Activated T-cell treated with anti-CD3 and anti-CD28 coated beads for 24 hours (primary cell): ENCODE measurements around the gene SEL1L3.
"Not testable (repeated sequence)": the region's sequence is repeated elsewhere in the genome, so short reads cannot be mapped to it uniquely, and the experiment has no call there.

ENCODE experiments used
- DNase-seq: peaks from one replicate; pipeline ENCODE4 v3.0.0-alpha.2; 2020; ENCODE audit warnings: low read depth

The SEL1L3 gene

DNA sequence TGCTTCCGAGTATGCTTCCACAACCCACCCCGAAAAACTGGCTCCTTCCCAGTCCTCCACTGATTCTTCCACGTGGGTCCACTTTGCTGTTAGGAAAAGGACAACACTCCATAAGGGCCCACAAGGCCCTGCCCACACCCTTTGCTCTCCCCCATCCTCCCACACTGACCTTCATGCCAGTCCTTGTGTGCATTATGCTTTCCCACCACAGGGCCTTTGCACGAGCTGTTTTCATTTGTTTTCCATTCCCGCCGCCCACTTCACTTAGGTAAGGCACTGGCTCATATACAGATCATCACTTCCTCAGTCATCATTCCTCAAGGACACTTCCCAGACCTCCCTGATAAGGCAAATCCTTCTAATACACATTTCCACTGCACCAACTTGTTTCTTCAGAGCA lies 16.8 kb upstream of the SEL1L3 start:
- DNase-seq, result no peak

DNA sequence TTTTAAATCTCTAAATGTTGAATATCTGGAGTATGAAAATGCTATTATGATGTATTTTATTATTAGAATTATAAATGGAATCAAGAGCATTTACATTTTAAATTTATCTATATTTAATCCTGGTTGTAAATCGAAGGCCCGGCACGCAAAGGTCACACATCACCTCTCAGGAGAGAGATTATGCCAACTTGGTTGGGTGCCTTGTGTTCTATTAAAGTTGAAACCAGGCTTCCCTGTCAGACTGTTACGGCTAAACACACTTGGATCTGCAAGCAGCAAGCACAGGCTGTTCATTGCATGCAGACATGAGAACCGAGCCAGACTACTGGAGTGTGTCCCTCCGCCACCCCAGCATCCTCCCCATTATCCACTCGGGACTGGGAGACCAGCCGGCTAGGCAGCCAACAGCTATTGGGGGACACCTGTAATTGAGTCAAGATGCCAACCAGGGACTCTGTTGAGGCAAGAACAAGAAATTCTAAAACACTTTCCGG lies 16.4 kb upstream of the SEL1L3 start:
- no peak for DNase-seq

DNA sequence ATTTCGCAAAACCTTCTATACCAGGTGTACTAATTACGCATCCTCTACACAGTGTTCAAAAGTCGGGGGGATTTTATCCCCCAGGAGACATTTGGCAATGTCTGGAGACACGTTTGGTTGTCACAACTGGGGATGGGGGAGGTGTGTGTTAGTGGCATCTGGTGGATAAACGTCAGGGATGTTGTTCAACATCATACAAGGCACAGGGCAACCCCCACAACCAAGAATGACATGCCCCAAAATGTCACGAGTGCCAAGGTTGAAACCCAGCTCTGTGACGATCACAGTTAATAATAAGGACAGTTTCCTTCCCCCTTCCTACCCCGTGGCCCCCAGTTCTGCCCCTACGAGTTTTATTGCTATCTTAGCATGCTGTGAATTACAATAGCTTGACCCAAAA lies 15.9 kb upstream of the SEL1L3 start:
- no peak for DNase-seq

DNA sequence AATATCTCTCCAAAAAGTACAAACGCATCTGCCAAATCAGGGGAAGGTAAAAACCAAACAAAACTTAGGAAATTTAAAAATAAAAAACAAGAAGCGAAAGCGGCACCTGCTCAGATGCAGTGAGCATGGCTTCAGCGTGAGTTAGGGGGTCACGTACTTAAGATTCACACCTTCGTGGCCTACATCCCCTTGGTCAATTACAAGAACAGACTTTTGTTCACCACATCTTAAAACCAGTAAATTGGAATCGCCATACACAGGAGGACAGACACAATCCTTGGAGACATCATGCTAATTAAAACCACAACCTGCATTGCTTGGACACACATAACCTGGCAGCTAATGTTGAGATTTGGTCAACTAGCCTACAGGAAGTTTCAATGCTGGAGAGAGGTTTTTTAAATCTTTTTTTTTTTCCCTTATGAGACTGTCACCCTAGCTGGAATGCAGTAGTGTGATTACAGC lies 12.5 kb upstream of the SEL1L3 start:
- no peak for DNase-seq

DNA sequence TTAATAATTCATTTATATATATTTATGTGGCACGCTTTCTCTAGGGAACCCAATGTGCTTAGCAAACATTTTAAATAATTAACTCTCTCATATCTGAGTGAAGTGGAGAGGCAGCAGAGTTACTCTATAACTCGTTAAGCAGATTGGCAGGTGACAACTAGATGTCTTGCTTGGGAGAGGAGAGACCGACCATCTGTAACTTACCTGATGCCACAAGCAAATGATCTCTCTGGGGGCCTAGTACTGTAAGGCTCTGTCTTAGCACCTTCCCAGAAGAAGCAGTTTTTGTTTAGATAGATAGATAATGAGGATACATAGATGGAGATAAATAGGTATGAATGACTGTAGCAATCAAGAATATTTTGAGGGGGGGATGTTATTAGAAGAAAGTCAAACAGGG lies 11.9 kb upstream of the SEL1L3 start:
- no peak for DNase-seq

DNA sequence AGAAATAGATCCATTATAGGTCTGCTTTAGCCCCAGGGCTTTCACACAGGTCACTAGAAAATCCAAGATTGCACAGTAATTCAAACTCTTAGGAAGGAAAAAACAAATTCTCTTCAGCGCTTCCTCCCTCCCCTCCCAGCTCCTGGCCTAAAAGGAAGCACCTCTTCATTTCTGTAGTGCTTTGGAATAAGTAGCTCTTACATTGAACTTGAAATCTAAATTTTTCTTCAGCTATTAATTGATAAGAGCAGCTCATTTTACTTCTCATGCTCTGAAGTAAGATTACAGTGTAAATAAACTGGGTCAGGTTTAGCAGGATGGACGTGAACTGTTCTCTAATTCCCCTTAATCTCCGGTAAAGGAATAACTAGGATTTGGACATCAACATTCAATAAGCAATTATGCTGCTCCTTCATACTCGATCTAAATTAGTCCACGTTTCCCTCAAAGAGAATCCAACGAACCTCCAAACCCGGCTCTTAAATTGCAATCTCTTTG lies 10.9 kb upstream of the SEL1L3 start:
- no peak for DNase-seq

DNA sequence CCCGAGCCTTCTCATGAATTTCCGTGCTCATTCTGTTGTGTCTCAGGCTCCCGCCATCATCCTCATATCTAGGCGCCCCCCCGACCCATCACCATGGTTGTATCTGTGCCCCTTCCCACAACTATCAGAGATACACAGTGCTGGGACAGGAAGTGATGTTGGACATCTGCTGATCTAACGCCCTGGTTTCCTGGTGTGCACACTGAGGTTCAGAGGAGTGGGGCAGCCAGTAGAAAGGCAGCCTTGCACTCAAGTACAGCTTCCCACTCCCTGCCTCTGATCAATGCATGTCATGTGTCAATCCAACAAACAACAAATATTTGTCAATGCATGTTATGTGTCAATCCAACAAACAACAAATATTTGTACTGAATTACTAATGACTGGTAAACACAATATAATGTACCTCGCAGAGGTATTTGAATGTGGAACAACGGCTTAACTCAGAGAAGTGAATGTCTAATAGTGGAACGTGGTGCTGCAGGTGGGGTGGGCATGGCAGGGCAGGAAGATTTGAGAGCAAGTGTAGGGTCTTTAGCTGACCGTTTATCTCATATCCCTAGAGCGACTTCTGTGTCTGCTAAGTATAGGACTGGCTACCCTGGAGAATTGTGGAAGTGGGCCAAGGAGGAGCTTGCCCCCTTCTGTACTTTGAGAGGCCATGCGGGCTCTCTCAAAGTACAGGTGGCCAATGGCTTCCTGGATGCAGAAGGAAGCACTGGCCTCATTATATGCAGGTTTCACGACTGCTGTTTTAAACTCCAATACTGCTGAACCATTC lies 10.3 kb upstream of the SEL1L3 start:
- no peak for DNase-seq

DNA sequence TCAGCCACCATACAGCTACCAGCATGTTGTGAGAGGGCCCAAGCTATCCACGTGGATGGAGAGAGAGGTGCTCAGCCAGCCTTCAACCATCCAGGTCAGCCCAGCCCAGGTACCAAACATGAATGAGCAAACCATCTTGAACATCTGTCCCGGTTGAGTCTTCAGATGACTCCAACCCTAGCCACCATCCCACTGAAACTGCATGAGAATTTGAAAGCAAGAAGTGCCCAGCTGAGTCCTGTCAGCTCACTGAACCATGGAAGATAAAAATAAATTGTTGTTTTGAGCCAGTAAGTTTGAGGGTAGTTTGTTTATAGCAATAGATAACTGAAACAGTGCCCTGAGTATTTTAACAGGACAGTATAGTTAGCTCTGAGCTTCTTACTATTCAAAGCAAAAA lies 7.3 kb upstream of the SEL1L3 start:
- no peak for DNase-seq

DNA sequence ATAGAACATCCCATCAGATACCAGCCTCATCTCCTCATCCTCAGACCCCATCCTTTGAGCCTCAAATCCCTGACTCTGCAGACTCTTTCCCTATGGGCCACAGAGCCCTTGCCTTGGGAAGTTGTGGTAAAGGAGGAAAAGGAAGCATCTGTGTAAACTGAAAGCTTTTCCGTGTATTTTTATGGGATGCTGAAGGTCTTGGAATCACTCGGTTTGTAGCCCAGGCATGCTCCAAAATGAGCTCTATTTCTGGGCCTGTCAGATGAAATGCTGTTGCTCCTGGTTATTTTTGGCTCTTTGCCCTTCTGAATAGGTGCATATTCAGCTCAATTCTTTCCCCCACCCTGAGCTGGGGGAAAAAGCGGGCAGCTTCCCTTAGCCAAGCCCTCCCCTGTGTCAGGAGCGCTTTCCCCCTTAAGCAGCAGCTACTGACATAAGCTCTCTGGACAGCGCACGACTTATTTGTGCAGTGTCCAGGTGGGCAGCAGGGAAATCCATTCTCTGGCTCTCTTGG lies 5.0 kb upstream of the SEL1L3 start:
- DNase-seq, result no peak

DNA sequence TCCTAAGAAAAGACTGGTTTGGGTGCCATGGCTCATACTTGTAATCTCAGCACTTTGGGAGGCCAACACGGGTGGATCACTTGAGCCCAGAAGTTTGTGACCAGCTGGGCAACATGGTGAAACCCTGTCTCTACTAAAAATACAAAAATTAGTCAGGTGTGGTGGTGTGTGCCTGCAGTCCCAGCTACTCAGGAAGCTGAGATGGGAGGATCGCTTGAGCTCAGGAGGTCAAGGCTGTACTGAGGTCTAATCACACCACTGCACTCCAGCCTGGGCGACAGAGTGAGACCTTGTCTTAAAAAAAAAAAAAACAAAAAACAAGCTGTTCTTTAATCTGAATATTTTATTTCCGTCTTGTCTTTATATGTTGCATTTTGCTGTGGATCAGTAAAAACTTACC lies 3.6 kb upstream of the SEL1L3 start:
- not testable (repeated sequence) for DNase-seq

DNA sequence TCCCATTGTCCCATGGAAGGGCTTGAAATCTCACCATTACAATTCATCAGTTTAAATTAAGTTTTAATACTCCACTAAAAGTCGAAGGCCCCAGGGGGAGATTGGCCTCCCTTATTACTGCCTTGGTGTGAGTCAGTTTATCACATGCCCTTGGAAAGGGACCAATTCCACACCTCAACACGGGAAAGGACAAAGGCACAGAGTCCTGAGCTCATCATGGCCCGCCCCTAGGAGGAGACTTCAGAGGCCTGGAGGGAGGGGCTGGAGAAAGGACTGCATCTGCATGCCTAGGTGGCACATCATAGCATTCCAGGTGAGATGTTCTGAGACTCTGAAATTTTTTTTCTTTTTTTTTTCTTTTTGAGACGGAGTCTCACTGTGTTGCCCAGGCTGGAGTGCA lies 2.8 kb upstream of the SEL1L3 start:
- no peak for DNase-seq

DNA sequence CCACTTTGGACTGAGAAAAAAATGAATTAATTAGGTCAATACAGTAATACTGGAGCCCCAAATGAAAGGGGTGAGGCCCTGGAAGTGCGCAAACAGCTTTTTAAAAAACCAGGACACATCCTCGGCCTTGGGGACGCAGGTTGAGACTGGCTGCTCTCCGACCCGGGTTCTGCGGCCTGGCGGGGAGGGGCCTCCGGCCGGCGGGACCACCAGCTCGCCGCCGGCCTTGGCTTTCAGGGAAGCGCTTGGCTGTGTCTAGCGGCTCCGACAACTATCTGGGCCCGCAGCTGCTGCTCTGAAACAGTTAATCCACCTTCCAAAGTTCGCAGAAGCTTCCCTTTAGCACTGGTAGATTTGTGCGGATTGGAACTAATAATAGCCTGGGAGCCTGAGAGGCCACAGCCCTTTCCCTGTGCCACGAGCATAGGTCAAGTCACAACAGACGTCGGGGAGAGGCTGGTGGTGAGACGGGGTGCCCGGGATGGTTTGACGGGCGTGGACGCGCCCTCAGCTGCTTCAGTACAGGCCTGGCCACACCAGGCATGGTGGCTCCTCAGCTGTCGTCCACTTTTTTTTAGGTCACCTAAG lies 1.1 kb upstream of the SEL1L3 start:
- DNase-seq, result no peak

DNA sequence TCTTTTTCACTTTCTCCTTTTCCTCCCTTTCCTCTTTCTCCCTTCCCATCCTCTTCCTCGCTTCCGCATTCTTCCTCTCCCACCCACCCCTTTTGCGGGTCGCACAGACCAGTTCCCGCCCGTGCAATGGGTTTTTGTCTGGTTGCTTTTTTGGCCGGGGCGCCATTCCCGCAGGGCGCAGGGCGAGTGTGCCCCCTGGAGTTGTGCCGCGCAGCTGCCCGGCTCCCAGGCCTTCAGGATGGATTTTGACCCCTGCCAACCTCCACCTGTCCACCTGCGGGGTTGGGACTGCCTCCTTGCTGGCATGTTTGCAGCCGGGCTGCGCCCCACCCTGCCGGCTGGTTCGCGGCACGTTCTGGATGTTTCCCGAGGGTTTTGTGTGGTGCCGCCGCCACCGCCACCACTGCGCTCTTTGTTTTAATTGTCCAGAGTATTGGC lies 578 bp upstream of the SEL1L3 start:
- no peak for DNase-seq

DNA sequence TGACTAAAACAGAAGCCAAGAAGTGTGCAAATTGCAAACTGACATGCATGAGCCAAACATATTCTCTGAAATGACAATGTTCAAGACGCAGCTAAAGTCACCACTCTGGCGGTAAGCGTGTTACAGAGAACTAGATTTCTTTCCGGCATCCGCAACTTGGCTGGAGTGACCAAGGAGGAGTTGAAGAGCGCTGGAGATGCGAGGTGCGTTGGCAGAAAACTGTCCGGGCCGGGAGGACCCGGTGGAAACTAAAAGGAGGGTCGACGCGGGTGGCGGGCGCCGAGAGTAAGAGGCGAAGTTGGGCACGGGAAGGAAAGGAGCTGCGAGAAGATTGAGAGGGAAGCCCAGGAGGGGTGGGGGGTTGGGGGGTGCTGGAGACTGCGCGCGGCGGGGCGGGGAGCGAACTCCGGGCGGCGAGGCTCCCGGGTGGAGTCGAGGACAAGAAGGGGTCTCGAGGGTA lies 807 bp downstream of the SEL1L3 start:
- no peak for DNase-seq

DNA sequence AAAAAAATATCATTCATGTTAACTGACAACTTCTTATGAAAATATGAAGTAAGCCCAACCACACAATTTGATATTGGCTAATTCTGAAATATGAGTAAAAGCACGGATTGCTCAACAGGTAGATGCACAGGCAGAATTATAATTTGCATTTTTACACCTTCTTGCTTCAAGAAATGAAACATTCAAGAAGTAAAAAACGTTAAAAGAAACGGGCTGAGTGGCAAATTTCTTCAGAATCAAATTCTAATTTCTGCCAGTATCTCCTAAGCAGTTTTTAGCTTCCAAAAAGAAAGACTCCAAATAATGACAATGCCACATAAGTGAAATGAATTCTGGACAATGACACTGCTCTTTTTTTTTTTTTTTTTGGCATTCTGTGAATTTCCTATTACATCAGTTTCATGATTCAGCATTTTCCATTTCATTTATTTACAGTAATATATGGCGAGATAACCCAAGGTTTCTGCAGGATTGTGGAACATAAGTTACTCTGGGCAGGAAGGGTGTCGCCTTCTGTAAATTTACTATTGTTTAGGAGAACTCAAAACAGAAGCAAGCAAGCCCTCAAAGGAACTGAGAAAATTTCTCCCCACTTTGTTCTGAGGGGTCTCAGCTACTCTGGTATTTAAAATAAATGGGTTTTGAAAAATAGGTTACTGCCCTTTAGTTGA lies 1.4 kb downstream of the SEL1L3 start:
- DNase-seq, result no peak

DNA sequence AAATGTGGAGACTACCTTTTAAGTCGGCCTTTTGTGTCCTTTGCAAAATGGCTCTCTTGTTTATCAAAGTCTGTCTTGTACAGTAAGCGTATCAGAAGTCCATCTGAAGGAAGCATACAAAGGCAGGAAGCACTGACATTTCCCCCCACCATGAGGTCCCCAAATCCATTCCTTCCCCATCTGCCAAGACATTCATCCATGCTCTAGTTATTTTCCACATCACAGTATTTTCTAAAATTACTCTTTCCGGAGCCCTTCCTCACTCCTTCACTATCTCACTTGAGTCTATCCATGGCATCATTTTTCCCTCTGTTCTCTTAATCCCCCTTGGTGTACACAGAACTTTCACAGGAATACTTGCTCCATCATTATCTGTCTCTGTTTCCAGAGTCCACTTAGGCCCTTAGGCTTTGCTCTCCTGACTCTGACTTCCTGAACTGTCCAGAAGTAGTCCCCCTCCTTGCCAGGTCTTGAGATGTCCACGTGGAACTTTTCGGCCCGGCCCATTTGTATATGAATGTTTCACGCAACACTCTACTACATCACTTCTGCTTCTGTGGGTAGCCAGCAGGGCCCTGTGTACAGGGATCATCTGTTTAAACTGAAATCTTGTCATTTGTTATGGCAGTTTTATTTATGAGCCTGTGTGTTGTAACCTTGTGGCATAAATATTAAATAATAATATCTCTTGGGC lies 2.1 kb downstream of the SEL1L3 start:
- no peak for DNase-seq

DNA sequence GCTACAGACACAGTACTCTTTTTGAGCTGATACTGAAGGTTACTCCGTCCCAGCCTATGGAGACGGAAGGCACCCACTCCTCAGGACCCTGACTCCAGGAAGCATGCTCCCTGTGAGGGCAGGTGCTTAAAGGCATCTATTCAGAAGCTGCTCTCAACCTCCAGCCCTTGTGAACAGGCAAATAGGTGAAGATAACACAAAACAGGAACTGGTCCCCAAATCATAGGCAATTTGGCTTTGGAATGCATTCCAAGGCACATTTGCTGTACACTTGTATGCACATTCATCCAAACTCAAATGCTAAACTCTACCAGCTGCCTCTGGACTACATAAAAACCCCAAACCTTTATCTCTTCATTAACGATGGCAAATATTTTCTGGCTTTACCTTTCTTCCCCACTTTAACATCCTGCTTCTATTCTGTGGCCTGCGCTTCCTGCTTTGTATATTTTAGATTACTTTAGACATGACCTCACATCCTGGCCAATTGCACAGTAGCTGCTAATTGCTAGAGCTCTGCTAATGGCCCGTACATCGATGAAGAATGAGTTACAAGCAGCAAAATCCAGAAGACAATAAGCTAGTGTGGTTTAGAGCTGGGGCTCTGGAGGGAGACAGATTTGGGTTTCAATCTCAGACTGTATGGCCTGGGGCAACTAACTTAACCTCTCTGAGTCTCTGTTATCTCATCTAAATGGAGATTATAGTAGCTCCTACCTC lies 3.2 kb downstream of the SEL1L3 start:
- no peak for DNase-seq

DNA sequence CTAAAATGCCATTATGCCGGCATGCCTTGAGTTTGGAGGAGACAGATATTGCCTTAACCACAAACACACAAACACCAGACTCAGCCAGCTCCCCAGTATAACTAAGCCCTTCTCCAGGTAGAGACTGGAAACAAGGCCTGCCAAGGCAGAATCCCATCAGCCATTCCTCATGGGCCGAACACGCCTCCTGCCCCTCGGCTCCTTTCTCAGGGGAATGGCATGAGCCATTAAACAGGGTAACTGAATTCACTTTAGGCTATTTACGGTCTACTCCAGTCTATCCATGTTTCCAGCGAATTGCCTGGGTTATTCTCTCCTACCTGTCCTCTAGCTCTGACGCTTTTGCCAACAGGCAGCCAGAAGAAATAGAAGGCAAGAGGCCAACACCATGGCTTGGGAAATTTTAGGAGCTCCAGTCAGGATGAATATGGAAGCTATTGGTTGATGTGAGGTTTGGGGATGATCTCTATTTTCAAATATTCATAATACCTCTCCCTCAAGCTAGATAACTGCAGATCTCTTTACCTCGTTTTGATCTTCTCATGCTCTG lies 4.9 kb downstream of the SEL1L3 start:
- DNase-seq, result no peak

DNA sequence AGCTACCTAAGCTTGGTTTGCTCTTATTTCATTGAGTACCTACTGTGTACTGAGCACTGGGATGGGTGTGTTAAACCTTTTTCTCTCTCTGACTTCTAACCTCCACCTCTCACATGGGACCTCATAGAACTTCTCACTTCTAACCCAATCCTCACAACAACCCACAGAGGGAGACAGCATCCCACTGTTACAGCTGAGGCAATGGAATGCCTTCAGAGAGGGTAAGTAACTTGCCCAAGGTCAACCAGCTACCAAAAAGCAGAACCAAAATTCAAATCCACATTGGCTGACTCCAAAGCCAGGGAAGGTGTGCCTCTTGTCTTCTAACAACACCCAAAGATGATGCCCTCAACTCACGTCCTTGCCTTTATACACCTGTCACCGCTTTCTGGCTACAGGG lies 5.4 kb downstream of the SEL1L3 start:
- no peak for DNase-seq

DNA sequence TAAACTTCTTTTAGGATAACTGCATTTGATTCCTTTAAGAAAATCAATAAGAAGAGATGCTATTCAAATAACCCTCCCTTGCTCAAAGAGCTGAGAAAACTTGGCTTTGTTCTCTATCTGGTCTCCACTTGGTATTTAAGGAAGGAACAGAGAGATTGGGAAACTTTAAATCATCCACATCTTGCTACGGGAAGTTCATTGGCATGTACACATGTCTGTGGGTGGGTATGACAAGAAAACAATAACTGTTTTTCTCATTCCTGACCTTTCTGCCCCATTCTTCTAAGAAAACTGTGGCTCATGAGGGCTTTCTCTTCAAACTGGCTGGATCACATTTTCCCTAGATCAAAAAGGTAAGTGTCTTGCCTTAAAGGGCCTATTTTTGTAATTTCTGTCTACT lies 6.0 kb downstream of the SEL1L3 start:
- no peak for DNase-seq

DNA sequence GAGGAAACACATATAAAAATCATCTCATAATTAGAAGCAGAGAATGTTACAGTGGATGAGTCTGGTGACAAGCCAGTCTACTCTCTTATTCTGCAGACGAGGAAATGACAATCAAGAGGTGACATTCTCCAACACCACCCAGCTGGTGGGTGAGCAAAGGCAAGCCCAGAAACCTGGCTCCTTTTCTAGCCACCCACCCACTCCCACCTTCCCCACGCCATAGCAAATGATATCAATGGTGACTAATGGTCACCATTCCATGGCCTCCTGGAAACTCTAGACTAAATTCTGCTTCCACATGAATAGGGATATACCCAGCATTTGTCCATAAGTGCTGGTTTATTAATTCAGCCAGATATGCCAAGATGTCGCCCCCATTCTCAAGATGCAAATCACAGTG lies 10.7 kb downstream of the SEL1L3 start:
- DNase-seq, result no peak
